H54 (cell line): Measurements from ENCODE around the gene TRAPPC2L.

Experiments used
- DNase-seq: peaks from one replicate; pipeline ENCODE4 v3.0.0; 2011; ENCODE audit warnings: low spot score, mixed read lengths; ENCODE audit not compliant: insufficient read length
- FAIRE-seq: peaks from 3 replicates; lab custom pipeline; 2011; peaks lifted over from hg19 to GRCh38; lab: Jason Lieb, UNC
- POLR2A ChIP-seq: IDR thresholded peaks from 2 replicates; pipeline ENCODE4 v1.6.1; 2011; ENCODE audit warnings: low read depth, mild to moderate bottlenecking, low read length

TRAPPC2L gene

DNA sequence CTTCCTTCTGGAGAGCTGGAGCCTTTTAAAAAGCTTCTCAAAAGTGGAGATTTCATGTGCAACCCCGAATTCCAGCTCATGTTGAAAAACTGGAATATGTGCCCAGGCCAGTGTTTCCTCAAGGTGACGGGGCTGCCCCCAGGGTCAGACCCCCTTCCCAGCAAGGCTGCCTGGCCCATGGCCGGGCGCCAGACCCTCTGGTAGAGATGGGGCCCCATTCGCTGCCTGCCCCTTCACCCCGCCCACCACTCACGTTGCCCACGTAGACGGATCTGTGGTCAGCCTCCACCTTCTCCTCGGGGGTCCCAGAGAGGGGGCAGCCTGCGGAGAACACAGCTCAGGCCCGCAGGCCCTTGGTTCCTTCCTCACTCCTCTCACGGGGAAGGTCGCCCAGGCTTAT is 8.4 kb downstream of the TRAPPC2L start:
- DNase-seq: no peak
- FAIRE-seq: no peak
- TF ChIP-seq POLR2A: no peak

DNA sequence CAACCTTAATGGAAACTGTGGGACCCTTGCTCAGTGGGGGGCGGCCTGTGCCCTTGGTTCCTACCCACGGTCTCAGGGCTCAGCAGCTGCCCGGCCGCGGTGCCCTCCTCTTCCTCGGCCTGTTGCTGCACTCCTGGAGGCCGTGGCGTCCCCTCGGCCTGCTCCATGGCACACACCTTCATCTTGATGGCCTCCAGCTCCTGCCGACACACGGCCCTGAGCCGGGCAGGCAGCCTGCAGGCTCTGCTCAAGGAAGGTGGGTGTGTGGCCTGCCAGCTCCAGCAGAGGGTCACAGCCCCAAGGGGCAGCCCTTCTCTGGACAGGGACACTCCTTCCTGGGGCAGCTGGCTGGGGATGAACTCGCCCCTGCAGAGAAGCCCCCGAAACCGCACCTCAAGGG is 8.8 kb downstream of the TRAPPC2L start:
- no peak for TF ChIP-seq POLR2A
- FAIRE-seq (no peak), DNase-seq (no peak)

DNA sequence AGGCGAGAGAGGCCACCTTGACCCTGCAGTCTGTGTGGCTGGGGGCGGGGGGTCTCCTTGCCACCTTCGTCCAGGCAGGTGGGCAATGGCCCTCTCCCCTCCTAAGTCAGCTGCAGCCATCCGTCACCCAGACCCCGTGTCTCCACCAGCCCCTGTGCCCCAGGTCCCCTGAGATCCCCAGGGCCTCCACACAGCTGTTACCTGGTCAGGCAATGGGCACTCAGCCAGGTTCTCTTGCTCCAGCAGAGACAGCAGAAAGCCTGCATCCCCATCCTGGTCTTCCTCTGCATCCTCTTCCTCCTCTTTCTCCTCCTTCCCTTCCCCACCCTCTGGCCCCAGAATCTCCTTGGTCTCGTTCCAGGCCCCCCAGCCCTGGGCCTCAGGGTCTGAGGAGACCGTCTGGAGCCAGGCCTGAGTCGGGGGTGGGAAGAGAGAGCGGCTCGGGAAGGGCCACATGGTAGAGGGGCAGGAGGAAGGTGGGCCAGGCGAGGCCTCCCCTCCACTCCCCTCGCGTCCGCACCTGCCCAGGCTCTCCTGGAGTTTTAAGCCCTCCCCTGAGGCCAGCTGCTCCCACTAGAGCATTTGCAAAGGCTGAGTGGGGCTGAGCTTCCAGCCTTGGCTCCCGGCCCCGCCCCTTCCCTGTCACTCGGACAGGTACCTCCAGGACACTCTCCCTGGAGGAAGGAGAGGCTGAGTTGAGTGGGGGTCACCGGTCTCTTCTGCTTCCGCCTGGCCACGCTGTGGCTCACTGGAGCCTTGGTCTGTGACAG is 9.4 kb downstream of the TRAPPC2L start, which contains the start of gene PABPN1L:
PABPN1L (minus strand) TSS at position 510 of the 770 bp plus-strand sequence; CDS start at position 456, 54 bp downstream.
- FAIRE-seq: no peak
- DNase-seq: no peak
- no peak for TF ChIP-seq POLR2A

DNA sequence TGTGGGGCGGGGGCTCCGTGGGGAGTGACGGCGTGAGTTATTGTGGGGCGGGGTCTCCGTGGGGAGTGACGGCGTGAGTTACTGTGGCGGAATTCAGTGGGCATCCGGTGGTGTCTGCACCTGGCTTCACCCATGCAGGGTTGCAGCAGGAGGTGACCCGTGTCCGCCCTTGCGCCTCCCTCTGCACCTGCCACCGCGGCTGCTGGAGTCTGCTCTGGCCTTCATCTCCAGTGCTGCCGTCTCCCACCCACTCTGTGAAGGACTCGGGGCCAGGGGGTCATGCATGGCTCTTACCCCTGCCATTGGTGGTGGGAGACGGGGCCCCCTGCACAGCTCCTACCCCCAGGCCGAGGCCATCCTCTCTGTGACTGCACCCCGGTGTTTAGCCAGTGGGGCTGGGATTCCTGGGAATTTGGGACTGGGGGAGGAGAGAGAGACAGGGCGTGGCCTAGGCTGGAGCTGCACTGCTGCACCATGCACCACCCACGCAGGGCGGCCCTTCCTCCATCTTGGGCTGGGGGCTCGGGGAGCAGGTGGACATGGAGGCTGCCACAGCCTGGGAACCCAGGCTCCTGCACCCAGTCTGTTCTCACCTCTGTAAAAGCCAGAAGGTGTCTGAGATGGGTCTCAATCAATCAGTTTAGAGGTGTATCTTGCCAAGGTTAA is 10.8 kb downstream of the TRAPPC2L start:
- FAIRE-seq (no peak), DNase-seq (no peak)
- no peak for TF ChIP-seq POLR2A

DNA sequence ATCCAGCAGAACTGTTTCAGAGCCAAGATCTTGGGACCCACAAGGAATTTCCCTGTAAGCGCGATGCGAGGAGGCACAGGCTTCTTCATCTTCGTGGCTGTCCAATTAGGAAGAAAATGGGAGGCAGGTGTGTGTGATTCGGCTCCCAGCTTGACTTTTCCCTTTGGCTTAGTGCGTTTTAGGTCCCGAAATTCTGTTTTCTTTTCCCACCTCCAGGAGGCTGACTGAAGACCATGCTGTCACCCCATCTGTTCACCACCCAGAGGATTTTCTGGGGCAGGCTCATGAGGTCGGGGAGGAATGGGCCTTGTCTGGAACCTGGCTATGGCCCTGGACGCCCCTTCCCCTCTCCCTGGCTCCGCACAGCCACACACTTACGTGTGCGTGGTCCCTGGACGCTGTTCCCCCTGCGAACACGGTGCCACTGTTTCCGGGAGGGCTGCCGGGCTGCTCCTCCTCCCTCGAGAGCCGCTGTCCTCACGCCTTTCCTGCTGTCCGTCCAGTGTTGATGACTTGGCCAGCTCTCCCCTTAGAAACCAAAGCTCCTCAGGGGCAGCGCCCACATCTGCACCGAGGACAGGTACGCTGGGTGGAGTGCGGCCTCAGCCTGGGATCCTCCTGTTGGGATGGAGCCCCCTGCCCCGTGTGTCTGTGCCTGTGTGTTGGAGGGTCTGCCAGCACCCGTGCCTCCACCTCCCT is 12.2 kb downstream of the TRAPPC2L start:
- FAIRE-seq (no peak), DNase-seq (no peak)

DNA sequence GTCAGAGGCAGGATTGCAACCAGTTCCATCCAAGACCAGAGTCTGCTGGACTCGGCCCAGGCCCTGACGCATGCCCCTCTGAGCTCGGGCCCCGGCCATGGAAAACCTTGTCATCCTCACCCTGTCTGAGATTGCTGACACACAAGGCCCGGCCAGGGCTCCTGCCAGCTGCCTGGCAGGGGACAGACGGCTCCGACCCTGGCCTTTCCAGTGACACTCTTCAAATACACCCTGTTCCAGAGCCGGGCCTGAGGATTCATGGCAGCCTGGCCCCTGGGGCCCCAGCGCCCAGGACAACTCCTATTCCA is 12.7 kb downstream of the TRAPPC2L start:
- TF ChIP-seq POLR2A: no peak
- no peak for FAIRE-seq
- DNase-seq: no peak

More for the DNA sequence above, 12.2 kb downstream of the TRAPPC2L start:
- no peak for TF ChIP-seq POLR2A

DNA sequence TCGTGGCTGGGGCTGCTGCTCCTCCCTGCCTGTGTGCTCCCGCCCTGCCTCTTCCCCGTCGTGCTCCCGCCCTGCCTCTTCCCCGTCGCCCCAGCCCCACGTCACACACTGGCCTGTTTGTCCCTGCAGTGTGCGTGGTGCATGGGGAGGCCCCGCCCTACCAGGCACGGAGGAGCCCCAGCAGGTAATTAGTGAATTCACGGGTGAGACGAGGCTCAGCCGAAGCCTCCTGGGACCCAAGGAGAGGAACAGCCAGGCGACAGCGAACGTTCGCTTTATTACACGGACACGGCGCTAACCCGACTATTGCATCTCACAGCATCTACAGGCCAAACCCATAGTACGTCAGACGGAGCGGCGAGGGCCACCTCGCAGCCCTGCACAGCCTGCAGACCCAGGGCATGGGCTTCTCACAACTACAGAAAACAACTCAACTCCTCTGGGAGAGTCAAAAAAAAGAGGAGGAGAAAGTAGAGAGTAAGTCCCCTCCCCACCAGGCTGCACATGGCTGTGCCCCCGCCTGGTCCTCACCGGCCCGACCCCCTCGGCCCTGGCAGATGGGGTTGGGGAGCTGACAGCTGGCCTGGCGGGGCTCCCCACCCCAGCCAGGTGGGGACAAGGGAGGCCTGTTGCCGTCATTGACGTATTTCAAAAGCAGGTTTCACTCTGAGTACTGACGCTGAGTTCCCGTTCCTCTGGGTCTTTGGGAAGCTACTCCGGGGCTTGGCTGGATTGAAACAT is 13.9 kb downstream of the TRAPPC2L start:
- DNase-seq (no peak), FAIRE-seq (no peak)
- TF ChIP-seq POLR2A: no peak

DNA sequence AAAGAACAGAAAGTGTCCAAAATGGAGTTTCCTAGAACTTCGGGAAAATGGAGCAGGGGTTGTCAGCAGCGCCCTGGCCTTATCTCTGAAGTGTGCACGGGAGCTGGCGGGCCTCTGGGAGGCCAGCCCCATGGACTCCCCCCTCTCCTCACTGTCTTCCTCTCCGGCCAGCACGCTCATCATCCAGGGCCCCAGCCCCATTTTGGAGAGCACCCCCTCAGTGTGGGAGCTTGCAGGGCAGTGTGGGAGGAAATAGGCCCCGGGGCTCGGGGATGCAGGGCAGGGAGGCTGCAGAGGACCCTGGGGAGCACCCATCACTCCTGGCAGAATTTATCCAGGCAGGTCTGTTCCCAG is 14.4 kb downstream of the TRAPPC2L start:
- DNase-seq: no peak
- no peak for FAIRE-seq
- no peak for TF ChIP-seq POLR2A

DNA sequence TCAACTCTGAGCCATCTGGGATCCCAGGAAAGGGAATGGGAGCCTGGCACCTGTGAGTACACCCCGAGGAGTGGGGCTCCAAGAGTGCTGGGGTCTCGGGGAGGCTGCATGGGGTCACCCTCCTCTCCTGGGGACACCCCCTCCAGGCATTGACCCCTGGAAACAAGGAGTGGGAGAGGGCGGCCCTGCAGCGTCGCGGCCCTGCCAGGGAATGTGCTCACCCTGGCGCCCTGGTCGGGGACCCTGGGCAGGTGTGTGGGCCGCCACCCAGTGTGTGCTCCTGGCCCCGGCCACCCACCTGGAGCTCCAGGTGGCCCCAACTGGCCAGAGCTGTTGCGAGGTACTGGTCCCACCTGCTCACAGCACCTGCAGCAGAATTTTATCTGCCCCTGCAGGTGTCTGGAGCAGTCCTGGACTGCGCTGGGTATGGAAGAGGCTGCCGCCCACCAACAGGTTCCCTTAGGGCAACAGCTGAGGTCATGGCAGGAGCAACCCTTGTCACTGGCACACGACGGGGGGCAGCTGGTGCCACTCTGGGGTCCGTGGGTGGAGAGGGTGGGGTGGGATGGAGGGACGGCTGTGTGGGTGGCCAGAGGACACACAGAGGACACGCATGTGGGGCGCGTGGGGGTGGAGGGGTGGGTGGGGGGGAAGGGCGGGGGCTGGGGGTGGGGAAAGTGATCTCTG is 14.9 kb downstream of the TRAPPC2L start:
- FAIRE-seq: no peak
- TF ChIP-seq POLR2A: no peak
- DNase-seq: no peak

DNA sequence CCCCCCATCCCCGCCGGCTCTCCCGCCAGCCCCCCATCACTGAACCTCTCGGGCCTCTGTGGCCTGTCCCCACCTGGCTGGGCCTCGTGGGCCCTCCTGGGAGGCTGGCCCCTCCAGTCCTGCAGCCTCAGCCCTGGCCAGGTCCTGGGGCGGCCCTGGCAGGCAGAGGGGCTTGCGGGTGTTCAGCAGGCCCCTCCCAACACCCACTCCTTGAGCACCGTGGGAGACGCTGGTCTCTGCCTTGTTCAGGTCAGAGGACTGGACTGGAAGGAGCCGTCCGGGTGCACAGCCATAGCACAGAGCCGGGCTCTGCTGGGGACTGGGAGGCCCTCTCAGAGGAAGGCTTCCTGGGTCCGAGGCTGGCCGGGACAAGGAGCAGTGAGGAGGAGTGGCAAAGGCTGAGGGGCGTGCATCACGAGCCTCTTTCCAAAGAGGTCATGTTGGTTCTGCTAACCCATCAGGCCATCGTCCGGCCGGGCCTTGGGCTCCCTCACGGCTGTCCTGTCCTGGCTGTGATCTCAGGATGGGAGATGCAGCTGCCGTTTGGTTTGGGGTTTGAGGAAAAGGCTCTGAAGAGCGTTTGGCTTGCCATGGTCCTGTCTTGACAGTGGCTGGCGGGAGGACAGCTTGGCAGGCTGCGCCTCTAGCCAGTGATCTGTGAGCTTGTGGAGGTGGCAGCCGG is 15.9 kb downstream of the TRAPPC2L start:
- no peak for DNase-seq
- no peak for FAIRE-seq

DNA sequence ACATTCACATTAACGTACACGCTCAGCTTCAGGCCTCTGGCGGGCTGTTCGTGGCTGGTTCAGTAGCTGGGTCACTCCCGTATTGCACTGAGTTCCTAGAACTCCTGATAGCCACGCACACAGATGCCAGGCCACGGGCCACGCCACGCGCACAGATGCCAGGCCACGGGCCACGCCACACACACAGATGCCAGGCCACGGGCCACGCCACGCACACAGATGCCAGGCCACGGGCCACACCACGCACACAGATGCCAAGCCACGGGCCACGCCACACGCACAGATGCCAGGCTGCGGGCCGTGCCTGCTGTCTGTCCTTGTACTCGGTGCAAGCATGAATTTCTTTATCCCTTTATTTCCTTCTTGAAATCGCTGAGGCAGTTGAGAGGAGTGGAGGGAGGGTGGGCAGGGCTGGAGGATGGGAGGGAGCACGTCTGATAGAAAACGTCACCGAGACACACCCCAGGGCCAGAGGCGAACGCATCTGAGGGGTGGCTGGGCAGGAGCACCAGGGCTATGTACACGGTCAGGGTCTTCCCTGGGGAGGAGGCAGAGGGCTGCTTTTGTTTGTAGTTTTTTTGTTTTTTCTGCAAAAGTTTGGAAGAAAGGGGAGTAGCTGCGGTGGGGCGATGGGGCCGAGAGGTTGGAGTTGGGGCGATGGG is 18.1 kb downstream of the TRAPPC2L start:
- no peak for TF ChIP-seq POLR2A
- no peak for DNase-seq
- no peak for FAIRE-seq

More for the DNA sequence above, 15.9 kb downstream of the TRAPPC2L start:
- TF ChIP-seq POLR2A: no peak

DNA sequence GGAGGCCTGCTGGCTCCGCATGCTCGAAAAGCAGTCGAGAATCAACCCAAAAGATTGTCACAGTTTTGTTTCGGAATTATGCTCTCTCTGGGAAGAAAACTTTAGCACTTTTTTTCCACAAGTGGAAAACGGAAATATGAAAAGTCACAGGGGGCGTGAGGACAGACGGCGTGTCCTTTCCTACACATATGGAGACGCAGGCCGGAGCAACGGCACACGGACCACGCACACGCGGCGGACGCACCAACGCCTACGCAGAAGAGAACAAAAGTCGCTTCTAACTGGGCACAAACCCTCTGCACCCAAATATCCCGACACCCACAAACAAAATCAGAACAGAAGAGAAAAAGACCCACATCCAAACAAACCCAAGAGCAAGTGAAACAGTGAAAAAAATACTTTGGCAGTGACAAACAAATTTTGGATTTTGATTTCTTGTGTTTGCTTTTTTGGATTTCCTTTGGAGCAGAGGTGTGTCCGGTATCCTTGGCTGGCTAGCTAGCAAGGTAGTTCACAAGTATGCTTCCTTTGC is 18.8 kb downstream of the TRAPPC2L start:
- no peak for DNase-seq
- no peak for FAIRE-seq
- no peak for TF ChIP-seq POLR2A
